ENCODE data around the gene FOXE3.
A peak's percentile ranks its signal among the peaks of the same experiment; 100 is the strongest.

The FOXE3 gene

GRCh38 chr1:47438165-47439016 is 22.3 kb downstream of the FOXE3 start:
- peaks cover 27 to 42% of the 10 kb centered on the region in 2 experiments for H3K4me1 ChIP-seq (ENCODE audit: control insufficient read depth in 1 of 2, insufficient read depth in 1 of 2, low read depth in 1 of 2, low read length in 1 of 2)
- peak overlapping the region; percentile 70 to 86 for H3K4me3 ChIP-seq (ENCODE audit: low read depth in 1 of 2, low read length in 1 of 2)
- H3K36me3 ChIP-seq = no peaks in the 10 kb centered on the region
- H3K9me3 ChIP-seq = no peaks in the 10 kb centered on the region
- peaks cover 100% of the 10 kb centered on the region for H3K27me3 ChIP-seq
- H3K27ac ChIP-seq = no peak overlapping the region
- TF ChIP-seq, protein P1, sequence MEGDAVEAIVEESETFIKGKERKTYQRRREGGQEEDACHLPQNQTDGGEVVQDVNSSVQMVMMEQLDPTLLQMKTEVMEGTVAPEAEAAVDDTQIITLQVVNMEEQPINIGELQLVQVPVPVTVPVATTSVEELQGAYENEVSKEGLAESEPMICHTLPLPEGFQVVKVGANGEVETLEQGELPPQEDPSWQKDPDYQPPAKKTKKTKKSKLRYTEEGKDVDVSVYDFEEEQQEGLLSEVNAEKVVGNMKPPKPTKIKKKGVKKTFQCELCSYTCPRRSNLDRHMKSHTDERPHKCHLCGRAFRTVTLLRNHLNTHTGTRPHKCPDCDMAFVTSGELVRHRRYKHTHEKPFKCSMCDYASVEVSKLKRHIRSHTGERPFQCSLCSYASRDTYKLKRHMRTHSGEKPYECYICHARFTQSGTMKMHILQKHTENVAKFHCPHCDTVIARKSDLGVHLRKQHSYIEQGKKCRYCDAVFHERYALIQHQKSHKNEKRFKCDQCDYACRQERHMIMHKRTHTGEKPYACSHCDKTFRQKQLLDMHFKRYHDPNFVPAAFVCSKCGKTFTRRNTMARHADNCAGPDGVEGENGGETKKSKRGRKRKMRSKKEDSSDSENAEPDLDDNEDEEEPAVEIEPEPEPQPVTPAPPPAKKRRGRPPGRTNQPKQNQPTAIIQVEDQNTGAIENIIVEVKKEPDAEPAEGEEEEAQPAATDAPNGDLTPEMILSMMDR (IDR thresholded peaks at IDR 0.05) = no peak

DNA sequence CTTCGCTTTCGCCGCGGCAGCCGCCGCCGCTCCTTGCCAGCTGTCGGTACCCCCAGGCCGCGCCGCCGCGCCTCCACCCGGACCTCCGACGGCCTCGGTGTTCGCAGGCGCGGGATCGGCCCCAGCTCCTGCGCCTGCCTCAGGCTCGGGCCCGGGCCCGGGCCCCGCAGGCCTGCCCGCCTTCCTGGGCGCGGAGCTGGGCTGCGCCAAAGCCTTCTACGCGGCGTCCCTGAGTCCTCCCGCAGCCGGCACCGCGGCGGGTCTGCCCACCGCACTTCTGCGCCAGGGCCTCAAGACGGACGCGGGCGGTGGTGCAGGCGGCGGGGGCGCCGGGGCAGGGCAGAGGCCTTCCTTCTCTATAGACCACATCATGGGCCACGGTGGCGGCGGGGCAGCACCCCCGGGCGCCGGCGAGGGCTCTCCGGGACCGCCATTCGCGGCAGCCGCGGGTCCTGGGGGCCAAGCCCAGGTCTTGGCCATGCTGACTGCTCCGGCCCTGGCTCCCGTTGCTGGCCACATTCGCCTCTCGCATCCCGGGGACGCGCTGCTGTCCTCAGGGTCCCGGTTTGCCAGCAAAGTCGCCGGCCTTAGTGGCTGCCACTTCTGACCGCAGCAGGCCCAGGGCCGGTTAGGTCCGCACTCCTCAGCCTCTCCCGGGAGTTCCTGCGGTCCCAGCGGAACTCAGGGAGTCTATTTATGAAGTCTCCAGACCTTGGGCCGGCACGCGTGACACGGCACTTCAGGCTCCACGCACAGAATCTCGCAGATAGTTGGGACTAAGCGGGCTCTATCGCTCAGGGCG is 23.1 kb downstream of the FOXE3 start:
- TF ChIP-seq, protein P1 (IDR thresholded peaks at IDR 0.05) = no peak
- Histone ChIP-seq H3K27me3 (peaks cover 100% of the 10 kb centered on the region), H3K4me1 (ENCODE audit: control insufficient read depth in 1 of 2, insufficient read depth in 1 of 2, low read depth in 1 of 2, low read length in 1 of 2) (peaks cover 19 to 34% of the 10 kb centered on the region in 2 experiments), H3K27ac (no peak overlapping the region), H3K36me3 (no peaks in the 10 kb centered on the region), H3K4me3 (ENCODE audit: low read depth in 1 of 2, low read length in 1 of 2) (no peak overlapping the region), H3K9me3 (no peaks in the 10 kb centered on the region)

- Histone ChIP-seq H3K4me1 (ENCODE audit: control insufficient read depth in 1 of 2, insufficient read depth in 1 of 2, low read depth in 1 of 2, low read length in 1 of 2) (peaks cover 20 to 38% of the 10 kb centered on the region in 2 experiments), H3K9me3 (no peaks in the 10 kb centered on the region), H3K4me3 (ENCODE audit: low read depth in 1 of 2, low read length in 1 of 2) (no peak overlapping the region), H3K27ac (no peak overlapping the region), H3K27me3 (peaks cover 100% of the 10 kb centered on the region), H3K36me3 (no peaks in the 10 kb centered on the region)
- TF ChIP-seq, protein P1 (IDR thresholded peaks at IDR 0.05) = no peak
Measured at GRCh38 chr1:47439819-47440598, 23.9 kb downstream of the FOXE3 start.

- no peak overlapping the region for H3K4me3 ChIP-seq (ENCODE audit: low read depth in 1 of 2, low read length in 1 of 2)
- H3K4me1 ChIP-seq (ENCODE audit: control insufficient read depth in 1 of 2, insufficient read depth in 1 of 2, low read depth in 1 of 2, low read length in 1 of 2) = peaks cover 23 to 40% of the 10 kb centered on the region in 2 experiments
- H3K27me3 ChIP-seq = peaks cover 100% of the 10 kb centered on the region
- no peak overlapping the region for H3K27ac ChIP-seq
- no peaks in the 10 kb centered on the region for H3K36me3 ChIP-seq
- TF ChIP-seq, protein P1 (IDR thresholded peaks at IDR 0.05) = no peak
- no peaks in the 10 kb centered on the region for H3K9me3 ChIP-seq
Measured at GRCh38 chr1:47440599-47441081, 24.6 kb downstream of the FOXE3 start.

DNA sequence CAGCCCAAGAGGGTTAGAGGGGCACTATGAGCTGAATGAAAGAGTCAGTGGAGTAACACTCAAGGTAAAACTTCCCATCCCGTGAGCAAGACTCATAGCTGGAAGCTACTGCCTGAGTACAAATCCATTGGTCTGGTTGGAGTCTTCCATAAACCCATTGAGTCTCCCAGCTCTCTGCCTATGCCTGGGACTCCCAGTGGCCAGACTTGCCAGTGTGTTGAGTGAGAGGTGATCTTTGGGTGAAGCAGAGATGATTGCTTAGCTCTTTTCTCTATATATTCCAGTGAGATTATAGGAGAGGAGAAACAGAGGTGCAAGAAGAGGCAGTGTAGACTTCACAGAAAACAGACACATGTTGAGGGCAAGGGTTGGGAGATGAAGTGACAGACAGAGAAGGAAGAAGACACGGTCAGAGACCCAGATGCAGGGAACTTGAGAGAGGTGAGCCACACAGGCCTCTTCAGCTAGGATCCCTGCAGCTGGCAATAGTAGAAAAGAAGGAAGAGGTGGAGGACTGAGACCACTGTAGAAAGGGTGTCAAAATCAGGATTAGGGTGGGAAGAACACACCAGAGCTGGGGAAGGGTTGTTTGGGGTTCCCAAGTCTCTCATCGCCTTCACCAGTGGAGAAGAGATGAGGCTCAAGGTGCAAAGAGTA is 25.5 kb downstream of the FOXE3 start:
- TF ChIP-seq, protein P1 (IDR thresholded peaks at IDR 0.05) = no peak
- Histone ChIP-seq H3K27ac (no peak overlapping the region), H3K4me1 (ENCODE audit: control insufficient read depth in 1 of 2, insufficient read depth in 1 of 2, low read depth in 1 of 2, low read length in 1 of 2) (peaks cover 19 to 35% of the 10 kb centered on the region in 2 experiments), H3K36me3 (no peaks in the 10 kb centered on the region), H3K4me3 (ENCODE audit: low read depth in 1 of 2, low read length in 1 of 2) (no peak overlapping the region), H3K27me3 (peaks cover 100% of the 10 kb centered on the region), H3K9me3 (no peaks in the 10 kb centered on the region)
